ENCODE measurements around the gene F10. TPM values are rescaled to one million over a fixed set of nuclear protein-coding genes. Genes with fewer than 3 reads are reported as not detected.
"Not testable (repeated sequence)": the region's sequence is repeated elsewhere in the genome, so short reads cannot be mapped to it uniquely, and the experiment has no call there.

The F10 gene
- total RNA-seq, 1 donor from 2014 or later = 12.3 TPM

GRCh38 chr13:113105921-113106452, 16.6 kb upstream of the F10 start:
- peaks cover 9% of the 10 kb centered on the region for H3K4me1 Mint-ChIP-seq
- no peaks in the 10 kb centered on the region for H3K9me3 Mint-ChIP-seq
- no peak for TF ChIP-seq CTCF (IDR thresholded peaks at IDR 0.05; ENCODE audit: unreplicated experiment)
- H3K27ac Mint-ChIP-seq = no peak overlapping the region
- H3K36me3 Mint-ChIP-seq = no peaks in the 10 kb centered on the region
- DNase-seq (ENCODE audit: low spot score in 2 of 2, unreplicated experiment in 2 of 2) = no peak
- peaks cover 29% of the 10 kb centered on the region for H3K27me3 Mint-ChIP-seq (ENCODE audit: low read depth)
- no peak overlapping the region for H3K4me3 Mint-ChIP-seq

GRCh38 chr13:113106711-113107351, 15.8 kb upstream of the F10 start:
- H3K4me1 Mint-ChIP-seq = peaks cover 2% of the 10 kb centered on the region
- no peak for DNase-seq (ENCODE audit: low spot score in 2 of 2, unreplicated experiment in 2 of 2)
- H3K27ac Mint-ChIP-seq = no peak overlapping the region
- H3K27me3 Mint-ChIP-seq (ENCODE audit: low read depth) = peaks cover 31% of the 10 kb centered on the region
- H3K36me3 Mint-ChIP-seq = no peaks in the 10 kb centered on the region
- H3K4me3 Mint-ChIP-seq = no peak overlapping the region
- no peak for TF ChIP-seq CTCF (IDR thresholded peaks at IDR 0.05; ENCODE audit: unreplicated experiment)
- H3K9me3 Mint-ChIP-seq = no peaks in the 10 kb centered on the region

GRCh38 chr13:113108521-113108920, 14.1 kb upstream of the F10 start:
- H3K9me3 Mint-ChIP-seq; H3K36me3 Mint-ChIP-seq; H3K4me1 Mint-ChIP-seq; H3K4me3 Mint-ChIP-seq; H3K27ac Mint-ChIP-seq; DNase-seq (ENCODE audit: low spot score in 2 of 2, unreplicated experiment in 2 of 2): not testable (repeated sequence)
- peaks cover 28% of the 10 kb centered on the region for H3K27me3 Mint-ChIP-seq (ENCODE audit: low read depth)

- H3K4me1 Mint-ChIP-seq = no peaks in the 10 kb centered on the region
- no peaks in the 10 kb centered on the region for H3K36me3 Mint-ChIP-seq
- peak overlapping the region; percentile 54 for H3K4me3 Mint-ChIP-seq
- TF ChIP-seq CTCF (IDR thresholded peaks at IDR 0.05; ENCODE audit: unreplicated experiment) = no peak
- H3K9me3 Mint-ChIP-seq = no peaks in the 10 kb centered on the region
- DNase-seq (ENCODE audit: low spot score in 2 of 2, unreplicated experiment in 2 of 2) = peak in 1 of 2 experiments; percentile 18
- peaks cover 28% of the 10 kb centered on the region for H3K27me3 Mint-ChIP-seq (ENCODE audit: low read depth)
- no peak overlapping the region for H3K27ac Mint-ChIP-seq
Observed at GRCh38 chr13:113109151-113110047, 13.2 kb upstream of the F10 start.

- no peaks in the 10 kb centered on the region for H3K36me3 Mint-ChIP-seq
- no peaks in the 10 kb centered on the region for H3K9me3 Mint-ChIP-seq
- DNase-seq (ENCODE audit: low spot score in 2 of 2, unreplicated experiment in 2 of 2) = peak in 1 of 2 experiments; percentile 20
- no peak overlapping the region for H3K27ac Mint-ChIP-seq
- no peaks in the 10 kb centered on the region for H3K4me1 Mint-ChIP-seq
- no peak for TF ChIP-seq CTCF (IDR thresholded peaks at IDR 0.05; ENCODE audit: unreplicated experiment)
- H3K27me3 Mint-ChIP-seq (ENCODE audit: low read depth) = peaks cover 28% of the 10 kb centered on the region
- peak overlapping the region; percentile 60 for H3K4me3 Mint-ChIP-seq
Observed at GRCh38 chr13:113110048-113110851, 12.3 kb upstream of the F10 start.

Measured in mesothelial cell of epicardium (in vitro differentiated cells).